ENCODE measurements around the gene FOXD4L4. TPM values are rescaled to one million over a fixed set of nuclear protein-coding genes. Genes with fewer than 3 reads are reported as not detected.
"Not testable (repeated sequence)": the region's sequence is repeated elsewhere in the genome, so short reads cannot be mapped to it uniquely, and the experiment has no call there.

Gene FOXD4L4
- total RNA-seq (under 1 TPM in 1 of 2 donors, not detected in 1; 0.15 TPM), total RNA-seq (0 reads per million in 2 donors)

DNA sequence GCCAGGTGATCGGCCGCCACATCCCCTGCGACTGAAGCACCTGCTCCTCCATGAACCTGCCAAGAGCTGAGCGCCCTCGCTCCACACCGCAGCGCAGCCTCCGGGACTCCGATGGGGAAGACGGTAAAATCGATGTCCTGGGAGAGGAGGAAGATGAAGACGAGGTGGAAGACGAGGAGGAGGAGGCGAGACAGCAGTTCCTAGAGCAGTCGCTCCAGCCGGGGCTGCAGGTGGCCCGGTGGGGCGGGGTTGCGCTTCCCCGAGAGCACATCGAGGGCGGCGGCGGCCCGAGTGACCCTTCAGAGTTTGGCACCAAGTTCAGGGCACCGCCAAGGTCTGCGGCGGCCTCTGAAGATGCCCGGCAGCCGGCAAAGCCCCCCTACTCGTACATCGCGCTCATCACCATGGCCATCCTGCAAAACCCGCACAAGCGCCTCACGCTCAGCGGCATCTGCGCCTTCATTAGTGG lies at the start of gene FOXD4L4:
FOXD4L4 (plus strand) TSS at position 51 of the 469 bp plus-strand sequence; CDS start at position 51, 0 bp downstream.
- not testable (repeated sequence) for DNase-seq; H3K36me3 Mint-ChIP-seq (ENCODE audit: low read depth); H3K27me3 Mint-ChIP-seq; H3K4me1 Mint-ChIP-seq; H3K9me3 ChIP-seq (ENCODE audit: control insufficient read depth, low read length, poor library complexity, severe bottlenecking); ATAC-seq; H3K27ac Mint-ChIP-seq
- peak within 1 kb of the TSS; percentile 31 for H3K4me3 Mint-ChIP-seq

DNA sequence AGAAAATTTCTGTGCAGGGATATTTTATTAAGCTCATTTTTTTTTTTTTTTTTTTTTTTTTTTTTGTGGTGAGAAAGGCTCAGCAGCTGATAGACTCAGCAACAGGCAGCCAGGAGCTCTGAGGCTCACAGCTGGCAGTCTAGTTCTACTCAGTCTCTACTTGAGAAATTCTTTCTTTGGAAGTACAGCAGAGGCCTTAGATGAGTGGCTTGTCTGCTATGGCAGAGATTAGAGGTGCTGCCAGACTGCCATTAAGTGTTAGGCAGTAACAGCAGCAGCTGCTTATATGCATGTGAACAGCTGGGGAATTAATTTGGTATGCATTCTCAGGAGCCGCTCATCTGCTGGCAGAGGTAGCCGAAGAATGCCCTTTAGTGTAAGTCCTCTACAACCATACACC lies 33.4 kb upstream of the FOXD4L4 start:
- not testable (repeated sequence) for H3K27me3 Mint-ChIP-seq; H3K36me3 Mint-ChIP-seq (ENCODE audit: low read depth); H3K4me3 Mint-ChIP-seq; H3K27ac Mint-ChIP-seq; DNase-seq; H3K9me3 ChIP-seq (ENCODE audit: control insufficient read depth, low read length, poor library complexity, severe bottlenecking); ATAC-seq; H3K4me1 Mint-ChIP-seq

DNA sequence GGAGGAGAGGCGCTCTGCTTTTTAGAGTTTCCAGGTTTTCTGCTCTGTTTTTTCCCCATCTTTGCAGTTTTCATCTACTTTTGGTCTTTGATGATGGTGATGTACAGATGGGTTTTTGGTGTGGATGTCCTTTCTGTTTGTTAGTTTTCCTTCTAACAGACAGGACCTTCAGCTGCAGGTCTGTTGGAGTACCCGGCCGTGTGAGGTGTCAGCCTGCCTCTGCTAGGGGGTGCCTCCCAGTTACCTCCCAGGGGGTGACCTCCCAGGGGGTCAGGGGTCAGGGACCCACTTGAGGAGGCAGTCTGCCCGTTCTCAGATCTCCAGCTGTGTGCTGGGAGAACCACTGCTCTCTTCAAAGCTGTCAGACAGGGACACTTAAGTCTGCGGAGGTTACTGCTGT lies 22.5 kb upstream of the FOXD4L4 start:
- not testable (repeated sequence) for H3K36me3 Mint-ChIP-seq (ENCODE audit: low read depth); H3K27ac Mint-ChIP-seq; H3K9me3 ChIP-seq (ENCODE audit: control insufficient read depth, low read length, poor library complexity, severe bottlenecking); H3K4me3 Mint-ChIP-seq; H3K27me3 Mint-ChIP-seq; DNase-seq; H3K4me1 Mint-ChIP-seq; ATAC-seq

GRCh38 chr9:65738133-65738532 lies 1.2 kb downstream of the FOXD4L4 start:
- DNase-seq; H3K27me3 Mint-ChIP-seq; H3K4me1 Mint-ChIP-seq; H3K9me3 ChIP-seq (ENCODE audit: control insufficient read depth, low read length, poor library complexity, severe bottlenecking); H3K4me3 Mint-ChIP-seq; ATAC-seq; H3K27ac Mint-ChIP-seq; H3K36me3 Mint-ChIP-seq (ENCODE audit: low read depth): not testable (repeated sequence)

Other genes with a start within 250 kb of the FOXD4L4 start
- gene ZNG1E, start 61.2 kb upstream of the FOXD4L4 start, total RNA-seq: 10 to 100 TPM; 36.3 to 40.9 TPM